ENCODE data around the gene ANO4.

DNA sequence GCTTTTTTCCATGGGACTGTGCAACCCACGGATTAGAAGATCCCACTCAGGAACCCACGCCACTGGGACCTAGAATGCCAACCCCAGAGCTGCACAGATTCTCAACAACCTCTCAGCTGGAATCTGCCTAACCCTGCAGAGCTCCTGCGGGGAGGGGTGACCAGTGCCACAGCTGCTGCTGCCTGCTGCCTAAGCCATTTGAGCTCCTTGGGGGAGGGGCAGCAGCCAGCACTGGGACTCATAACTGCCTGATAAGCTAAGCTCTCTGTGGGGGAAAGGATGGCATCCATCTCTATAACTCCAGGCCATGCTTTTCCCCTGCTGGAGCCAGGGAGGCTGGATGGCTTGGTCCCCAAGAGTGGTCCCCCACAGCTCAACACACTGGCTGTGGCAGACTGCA, 232.6 kb downstream of the ANO4 start:
- TF ChIP-seq, protein P1, sequence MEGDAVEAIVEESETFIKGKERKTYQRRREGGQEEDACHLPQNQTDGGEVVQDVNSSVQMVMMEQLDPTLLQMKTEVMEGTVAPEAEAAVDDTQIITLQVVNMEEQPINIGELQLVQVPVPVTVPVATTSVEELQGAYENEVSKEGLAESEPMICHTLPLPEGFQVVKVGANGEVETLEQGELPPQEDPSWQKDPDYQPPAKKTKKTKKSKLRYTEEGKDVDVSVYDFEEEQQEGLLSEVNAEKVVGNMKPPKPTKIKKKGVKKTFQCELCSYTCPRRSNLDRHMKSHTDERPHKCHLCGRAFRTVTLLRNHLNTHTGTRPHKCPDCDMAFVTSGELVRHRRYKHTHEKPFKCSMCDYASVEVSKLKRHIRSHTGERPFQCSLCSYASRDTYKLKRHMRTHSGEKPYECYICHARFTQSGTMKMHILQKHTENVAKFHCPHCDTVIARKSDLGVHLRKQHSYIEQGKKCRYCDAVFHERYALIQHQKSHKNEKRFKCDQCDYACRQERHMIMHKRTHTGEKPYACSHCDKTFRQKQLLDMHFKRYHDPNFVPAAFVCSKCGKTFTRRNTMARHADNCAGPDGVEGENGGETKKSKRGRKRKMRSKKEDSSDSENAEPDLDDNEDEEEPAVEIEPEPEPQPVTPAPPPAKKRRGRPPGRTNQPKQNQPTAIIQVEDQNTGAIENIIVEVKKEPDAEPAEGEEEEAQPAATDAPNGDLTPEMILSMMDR (optimal IDR thresholded peaks at IDR 0.05 in 1 of 3, IDR thresholded peaks at IDR 0.05 in 1 of 3, conservative IDR thresholded peaks at IDR 0.05 in 1 of 3; ENCODE audit: extremely low read depth in 1 of 3, insufficient read depth in 2 of 3, low read length in 3 of 3): no peak
- no peak for TF ChIP-seq EZH2 (IDR thresholded peaks at IDR 0.05; ENCODE audit: low read length)

Measured in keratinocyte (primary cell).